Osteoblast (primary cell): Measurements from ENCODE around the gene CACNA2D1. TPM values are rescaled to one million over a fixed set of nuclear protein-coding genes. Genes with fewer than 3 reads are reported as not detected.

Experiments
- DNase-seq: peaks from one replicate; pipeline ENCODE4 v3.0.0; 2011; ENCODE audit warnings: low spot score, mixed read lengths; ENCODE audit not compliant: insufficient read length; ENCODE audit errors: missing footprints
- H2AFZ ChIP-seq: 2 replicates; pipeline ENCODE4 v1.6.0; 2011; ENCODE audit warnings: mild to moderate bottlenecking, low read length
- H3K27ac ChIP-seq: 2 replicates; pipeline ENCODE4 v1.5.1; 2011; ENCODE audit warnings: mild to moderate bottlenecking, low read depth, low read length, moderate library complexity
- H3K27me3 ChIP-seq: 2 replicates; pipeline ENCODE4 v1.6.0; 2012; ENCODE audit warnings: mild to moderate bottlenecking, control low read depth, inconsistent platforms, low read length, moderate library complexity; ENCODE audit not compliant: insufficient read depth
- H3K36me3 ChIP-seq: 2 replicates; pipeline ENCODE4 v1.5.1; 2011; ENCODE audit warnings: mild to moderate bottlenecking, low read length, control low read depth, moderate library complexity; ENCODE audit not compliant: insufficient read depth
- H3K4me1 ChIP-seq: 2 replicates; pipeline ENCODE4 v1.5.1; 2011; ENCODE audit warnings: mild to moderate bottlenecking, low read length, control low read depth, moderate library complexity; ENCODE audit not compliant: insufficient read depth
- H3K4me2 ChIP-seq: 2 replicates; pipeline ENCODE4 v1.6.0; 2011; ENCODE audit warnings: mild to moderate bottlenecking, low read length; ENCODE audit not compliant: insufficient read depth
- H3K4me3 ChIP-seq: fragments of 200-600 bp; sonication (generic); 3 replicates; pipeline ENCODE4 v1.5.1; 2012; ENCODE audit warnings: mild to moderate bottlenecking, low read length, inconsistent platforms; ENCODE audit not compliant: insufficient read depth
- H3K79me2 ChIP-seq: 2 replicates; pipeline ENCODE4 v1.6.0; 2012; ENCODE audit warnings: mild to moderate bottlenecking, low read length, control low read depth, inconsistent platforms; ENCODE audit not compliant: insufficient read depth
- H3K9me3 ChIP-seq: 2 replicates; pipeline ENCODE4 v1.5.1; 2011; ENCODE audit warnings: low read depth, low read length, control low read depth
- H4K20me1 ChIP-seq: 2 replicates; pipeline ENCODE4 v1.6.0; 2012; ENCODE audit warnings: mild to moderate bottlenecking, low read length, control low read depth; ENCODE audit not compliant: insufficient read depth
- total RNA-seq: library from RNA; depleted of rRNA; stranded (reverse); fragments of >200 nt; gene quantifications from 2 replicates; pipeline ENCODE4 v1.2.3, GENCODE V29; 2012
- TF ChIP-seq, protein P1 (sequence below): IDR thresholded peaks from 2 replicates; pipeline ENCODE4 v1.5.1; 2011; ENCODE audit warnings: mild to moderate bottlenecking, low read depth, low read length, moderate library complexity; ENCODE audit errors: extremely low read depth

The CACNA2D1 gene
- total RNA-seq, 1 donor = 145 TPM

DNA sequence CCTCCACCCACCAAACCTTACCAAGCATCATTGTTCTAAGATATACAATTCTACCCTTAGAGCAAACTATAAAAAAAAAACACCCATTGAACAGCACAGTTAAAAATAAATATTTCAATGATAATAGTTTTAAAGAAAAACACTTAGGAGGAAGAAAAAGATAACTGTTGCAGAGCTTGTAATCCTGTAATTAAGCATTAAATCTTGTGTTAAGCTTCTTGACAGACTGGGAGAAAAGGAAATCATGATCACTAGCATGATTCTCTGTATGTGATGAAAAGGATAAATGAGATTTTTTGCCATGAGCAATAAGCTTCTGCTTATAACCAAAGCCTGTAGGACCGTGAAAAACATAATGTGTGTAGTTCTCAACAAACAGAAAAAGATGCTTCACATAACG is 289.8 kb downstream of the CACNA2D1 start:
- Histone ChIP-seq H3K27me3 (no peaks in the 10 kb centered on the region), H2AFZ (no peak overlapping the region), H3K9me3 (no peaks in the 10 kb centered on the region), H3K4me1 (peaks cover 11% of the 10 kb centered on the region), H3K4me2 (no peak overlapping the region), H3K79me2 (peaks cover 2% of the 10 kb centered on the region), H3K4me3 (no peak overlapping the region), H4K20me1 (peaks cover 9% of the 10 kb centered on the region), H3K36me3 (peaks cover 9% of the 10 kb centered on the region), H3K27ac (no peak overlapping the region)
- DNase-seq = no peak
- TF ChIP-seq, protein P1, sequence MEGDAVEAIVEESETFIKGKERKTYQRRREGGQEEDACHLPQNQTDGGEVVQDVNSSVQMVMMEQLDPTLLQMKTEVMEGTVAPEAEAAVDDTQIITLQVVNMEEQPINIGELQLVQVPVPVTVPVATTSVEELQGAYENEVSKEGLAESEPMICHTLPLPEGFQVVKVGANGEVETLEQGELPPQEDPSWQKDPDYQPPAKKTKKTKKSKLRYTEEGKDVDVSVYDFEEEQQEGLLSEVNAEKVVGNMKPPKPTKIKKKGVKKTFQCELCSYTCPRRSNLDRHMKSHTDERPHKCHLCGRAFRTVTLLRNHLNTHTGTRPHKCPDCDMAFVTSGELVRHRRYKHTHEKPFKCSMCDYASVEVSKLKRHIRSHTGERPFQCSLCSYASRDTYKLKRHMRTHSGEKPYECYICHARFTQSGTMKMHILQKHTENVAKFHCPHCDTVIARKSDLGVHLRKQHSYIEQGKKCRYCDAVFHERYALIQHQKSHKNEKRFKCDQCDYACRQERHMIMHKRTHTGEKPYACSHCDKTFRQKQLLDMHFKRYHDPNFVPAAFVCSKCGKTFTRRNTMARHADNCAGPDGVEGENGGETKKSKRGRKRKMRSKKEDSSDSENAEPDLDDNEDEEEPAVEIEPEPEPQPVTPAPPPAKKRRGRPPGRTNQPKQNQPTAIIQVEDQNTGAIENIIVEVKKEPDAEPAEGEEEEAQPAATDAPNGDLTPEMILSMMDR = no peak

- no peak overlapping the region for H3K4me2 ChIP-seq
- no peak overlapping the region for H3K27ac ChIP-seq
- no peaks in the 10 kb centered on the region for H3K9me3 ChIP-seq
- H3K4me1 ChIP-seq = peaks cover 10% of the 10 kb centered on the region
- no peak for DNase-seq
- peaks cover 9% of the 10 kb centered on the region for H4K20me1 ChIP-seq
- TF ChIP-seq, protein P1 = no peak
- no peaks in the 10 kb centered on the region for H3K27me3 ChIP-seq
- H3K79me2 ChIP-seq = peaks cover 2% of the 10 kb centered on the region
- no peak overlapping the region for H3K4me3 ChIP-seq
- peaks cover 9% of the 10 kb centered on the region for H3K36me3 ChIP-seq
- H2AFZ ChIP-seq = no peak overlapping the region
Observed at GRCh38 chr7:82152858-82153257, 290.7 kb downstream of the CACNA2D1 start.

GRCh38 chr7:82146491-82146890 is 297.1 kb downstream of the CACNA2D1 start:
- Histone ChIP-seq H3K79me2 (no peaks in the 10 kb centered on the region), H3K4me3 (no peak overlapping the region), H4K20me1 (peaks cover 14% of the 10 kb centered on the region), H2AFZ (no peak overlapping the region), H3K4me1 (peaks cover 19% of the 10 kb centered on the region), H3K27me3 (no peaks in the 10 kb centered on the region), H3K27ac (no peak overlapping the region), H3K4me2 (no peak overlapping the region), H3K9me3 (no peaks in the 10 kb centered on the region), H3K36me3 (peaks cover 4% of the 10 kb centered on the region)
- DNase-seq = no peak
- TF ChIP-seq, protein P1 = no peak

DNA sequence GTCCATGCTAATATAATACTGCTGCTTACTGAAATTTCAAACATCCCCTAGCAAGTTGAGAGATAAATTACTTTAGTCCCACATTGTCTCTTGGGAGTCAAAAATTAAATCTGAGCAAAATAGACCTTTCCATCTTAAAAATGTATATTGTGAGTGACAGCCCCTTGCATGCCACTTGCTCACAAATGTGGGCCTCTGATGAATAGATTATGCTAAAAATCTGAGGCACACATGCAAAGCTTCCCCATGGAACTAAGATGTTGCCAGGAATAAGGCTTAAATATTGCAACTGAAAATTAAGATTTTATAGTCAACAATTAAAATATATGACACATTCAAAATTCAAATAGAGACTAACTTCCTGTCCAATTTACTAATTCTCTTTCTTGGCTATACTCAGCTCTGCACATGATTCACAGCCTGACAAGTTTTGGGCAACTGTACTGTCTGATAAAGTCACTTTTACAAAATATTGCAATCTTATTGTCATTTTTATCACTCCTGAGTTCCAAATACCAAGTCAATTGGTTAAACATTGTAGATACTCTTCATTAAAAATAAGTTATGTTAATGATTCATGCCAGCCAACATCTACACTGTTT is 301.2 kb downstream of the CACNA2D1 start:
- Histone ChIP-seq H4K20me1 (peaks cover 11% of the 10 kb centered on the region), H3K79me2 (no peaks in the 10 kb centered on the region), H3K9me3 (no peaks in the 10 kb centered on the region), H3K27me3 (no peaks in the 10 kb centered on the region), H3K27ac (no peak overlapping the region), H3K4me1 (peaks cover 22% of the 10 kb centered on the region), H3K4me3 (no peak overlapping the region), H3K36me3 (no peaks in the 10 kb centered on the region), H3K4me2 (no peak overlapping the region), H2AFZ (no peak overlapping the region)
- TF ChIP-seq, protein P1 = no peak
- DNase-seq = no peak
